Heart left ventricle (tissue), 16 donors: ENCODE results near the gene VCX. TPM values are rescaled to one million over a fixed set of nuclear protein-coding genes. Genes with fewer than 3 reads are reported as not detected.

ENCODE experiments used
- ATAC-seq, 4 donors: fragments of 200-7000 bp; cut with Tn5 transposase; one replicate each; pipeline ENCODE4 v1.9.1; 2020 to 2022; ENCODE audit warnings: moderate library complexity in 4 of 4, mild to moderate bottlenecking in 3 of 4, moderate number of reproducible peaks in 1 of 4
- DNase-seq, 5 donors: peaks; one replicate each; pipeline ENCODE4 v3.0.0-alpha.2; 2020
- H3K27ac ChIP-seq, 12 donors: fragments of 200-600 bp; sonication (generic) in 4 of 12; one replicate each; pipeline versions ENCODE4 v1.5.0 to v1.8.0; 2016 to 2022; ENCODE audit warnings: mild to moderate bottlenecking in 2 of 12
- H3K27me3 ChIP-seq, 9 donors: fragments of 200-600 bp; sonication (generic) in 2 of 9; one replicate each; pipeline versions ENCODE4 v1.5.1 to v1.8.0; 2016 to 2022; ENCODE audit warnings: mild to moderate bottlenecking in 3 of 9
- H3K36me3 ChIP-seq, 9 donors: fragments of 200-600 bp; sonication (generic) in 2 of 9; one replicate each; pipeline versions ENCODE4 v1.5.0 to v1.8.0; 2018 to 2022; ENCODE audit warnings: mild to moderate bottlenecking in 2 of 9
- H3K4me1 ChIP-seq, 12 donors: fragments of 200-600 bp; sonication (generic) in 4 of 12; one replicate each; pipeline versions ENCODE4 v1.5.0 to v1.8.0; 2016 to 2022; ENCODE audit warnings: mild to moderate bottlenecking in 3 of 12
- H3K4me3 ChIP-seq, 12 donors: fragments of 200-600 bp; sonication (generic) in 4 of 12; one replicate each; pipeline versions ENCODE4 v1.5.0 to v1.8.0; 2017 to 2022; ENCODE audit warnings: mild to moderate bottlenecking in 9 of 12, moderate library complexity in 4 of 12
- H3K9me3 ChIP-seq, 12 donors: fragments of 200-600 bp; sonication (generic) in 4 of 12; one replicate each; pipeline versions ENCODE4 v1.5.0 to v1.8.0; 2016 to 2022; ENCODE audit warnings: mild to moderate bottlenecking in 1 of 12
- CTCF ChIP-seq, 12 donors: fragments of 200-600 bp; sonication (generic) in 4 of 12; IDR thresholded peaks; one replicate each; pipeline versions ENCODE4 v1.5.0 to v1.8.0; 2018 to 2022; ENCODE audit warnings: antibody characterized with exemption in 12 of 12, mild to moderate bottlenecking in 5 of 12
- POLR2A ChIP-seq, 2 donors: fragments of 450-650 bp; IDR thresholded peaks; one replicate each; pipeline ENCODE4 v1.6.1; 2017; ENCODE audit warnings: antibody characterized with exemption in 2 of 2, mild to moderate bottlenecking in 2 of 2, moderate library complexity in 2 of 2
- WGBS, 4 donors: extraction: QIAGEN DNeasy Blood & Tissue Kit in 2 of 4; methylation state at CpG; one replicate each; pipeline versions ENCODE4 v1.1.5 to v1.1.7; 2013 to 2018; 5-methylcytosine and 5-hydroxymethylcytosine counted together
- intact Hi-C, 10 donors: fragments of 100-400 bp; cut with DNase I; formaldehyde crosslinking; loops; one replicate each; pipeline versions ENCODE4 v1.11.1 to v1.14.2; 2022
- polyA plus RNA-seq, 2 donors: library from polyadenylated mRNA; stranded (reverse); fragments of 200-250 nt; gene quantifications; one replicate each; pipeline ENCODE4 v1.2.3, GENCODE V29; 2013
- total RNA-seq, 9 donors: library from RNA; depleted of rRNA in 2 of 9; stranded (reverse); fragments of >200 nt in 2 of 9; fragmentation: NEBNext Ultra II Directional in 3 of 9; extraction: Animal tissue kit (Norgen Biotek cat#: 25700) in 3 of 9; gene quantifications; one replicate each; pipeline versions ENCODE4 v1.1.0 to v1.2.4, GENCODE V29; 2016 to 2023
- donor health status: ischemic (EF 13 %, LVEDD 7.1; RV severe dilation, severe dysfunction).
- donor health status: healthy with polysubstance abuse.
- donor health status: DM: no; HTN: yes; CAD: no.
- donor health status: DM: no; HTN: no; CAD: no.
- donor health status: ischemic (EF 25% LVEDD 6.9; RV normal size, moderate dysfunction).
- donor health status: ischemic (EF 25% LVEDD 5.7; RV mildly dilated, moderate dysfunction).
- donor health status: healthy.
- donor health status: DM: yes; HTN: yes; CAD: no.
- donor health status: ischemic (EF 35%, LVEDD 5.7; RV mildly dilated, moderate dysfunction).
- donor health status: nonischemic (EF 11% LVEDD 7.7; RV severe dilation, severe dysfunction).
- donor health status: DM: yes; HTN: yes; CAD: no.
- donor health status: PGD.
- donor health status: ischemic (EF 29% LVEDD 5.4; RV normal size, mild dysfunction).
- donor health status: nonischemic (EF 23%, LVEDD 6.1; RV moderate dilation, normal function).

The VCX gene
- total and polyA plus RNA-seq, 11 donors = not detected

- DNase-seq (no peak), ATAC-seq (no peak)
- TF ChIP-seq CTCF (IDR thresholded peaks at IDR 0.05) (no peak), POLR2A (IDR thresholded peaks at IDR 0.05) (no peak)
- no peaks in the 10 kb centered on the region for H3K27me3 ChIP-seq
- no peaks in the 10 kb centered on the region for H3K9me3 ChIP-seq
- intact Hi-C loops = no loop called here
- peaks cover 0 to 3% (median 0%) of the 10 kb centered on the region in 12 donors for H3K4me1 ChIP-seq
- no peak overlapping the region for H3K4me3 ChIP-seq
- 77 to 87% (median 82%) methylated on average over 2 of the region's 2 CpGs for WGBS, 4 donors
- H3K27ac ChIP-seq = no peak overlapping the region
- no peaks in the 10 kb centered on the region for H3K36me3 ChIP-seq
These were observed 46.2 kb downstream of the VCX start for GRCh38 chrX:7889135-7889534.

- H3K9me3 ChIP-seq = no peaks in the 10 kb centered on the region
- H3K27me3 ChIP-seq = no peaks in the 10 kb centered on the region
- 69 to 93% (median 82%) methylated on average over 2 of the region's 2 CpGs for WGBS, 4 donors
- ATAC-seq (no peak), DNase-seq (no peak)
- TF ChIP-seq CTCF (IDR thresholded peaks at IDR 0.05) (no peak), POLR2A (IDR thresholded peaks at IDR 0.05) (no peak)
- peaks cover 0 to 3% (median 0%) of the 10 kb centered on the region in 12 donors for H3K4me1 ChIP-seq
- H3K27ac ChIP-seq = no peak overlapping the region
- intact Hi-C loops = no loop called here
- H3K4me3 ChIP-seq = no peak overlapping the region
- H3K36me3 ChIP-seq = no peaks in the 10 kb centered on the region
These were observed 46.7 kb downstream of the VCX start for GRCh38 chrX:7889680-7890079.

- peak overlapping the region in 6 of 12 donors; percentile 8 to 30 (median 16) for H3K4me3 ChIP-seq
- peaks cover 0 to 3% (median 0%) of the 10 kb centered on the region in 12 donors for H3K4me1 ChIP-seq
- intact Hi-C loops = no loop called here
- ATAC-seq (peak in 3 of 4 donors; percentile 37 to 49 (median 49)), DNase-seq (peak in 1 of 5 donors; percentile 7)
- no peak overlapping the region for H3K27ac ChIP-seq
- TF ChIP-seq POLR2A (IDR thresholded peaks at IDR 0.05) (no peak), CTCF (IDR thresholded peaks at IDR 0.05) (no peak)
- H3K36me3 ChIP-seq = no peaks in the 10 kb centered on the region
- H3K9me3 ChIP-seq = no peaks in the 10 kb centered on the region
- no peaks in the 10 kb centered on the region for H3K27me3 ChIP-seq
- 11 to 27% (median 22%) methylated on average over 9 of the region's 9 CpGs for WGBS, 4 donors
These were observed 49.0 kb downstream of the VCX start for GRCh38 chrX:7891928-7892327.

Other genes with a start within 250 kb of the VCX start
- gene PNPLA4, start 84.2 kb downstream of the VCX start, total RNA-seq = 10 to 100 TPM; 25.6 to 76.3 (median 37.3) TPM
- gene PNPLA4, start 84.2 kb downstream of the VCX start, polyA plus RNA-seq = 10 to 100 TPM; 15.0 to 27.7 TPM